Femur (tissue), 1 donor: Measurements from ENCODE around the gene AZGP1.
A peak's percentile ranks its signal among the peaks of the same experiment; 100 is the strongest.
"Not testable (repeated sequence)": the region's sequence is repeated elsewhere in the genome, so short reads cannot be mapped to it uniquely, and the experiment has no call there.

Experiments used
- DNase-seq: peaks from one replicate; pipeline ENCODE4 v3.0.0-alpha.2; 2017

AZGP1 gene

DNA sequence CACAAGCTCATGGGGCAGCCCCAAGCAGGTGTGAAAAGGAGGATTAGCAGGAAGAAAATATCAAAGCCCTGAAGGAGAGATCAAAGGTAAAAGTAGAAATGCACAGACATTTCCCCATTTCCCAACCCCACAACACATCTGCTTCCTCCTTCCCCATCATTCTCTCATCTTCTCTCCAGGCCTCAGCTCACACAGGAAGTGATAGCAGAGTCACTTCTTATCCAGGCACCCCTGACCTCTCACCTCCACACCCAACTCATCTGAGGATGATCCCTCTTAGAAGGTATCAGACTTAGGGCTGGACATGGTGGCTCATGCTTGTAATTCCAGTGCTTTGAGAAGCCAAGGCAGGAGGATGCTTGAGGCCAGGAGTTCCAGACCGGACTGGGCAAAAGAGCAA, 28.2 kb downstream of the AZGP1 start:
- no peak for DNase-seq

DNA sequence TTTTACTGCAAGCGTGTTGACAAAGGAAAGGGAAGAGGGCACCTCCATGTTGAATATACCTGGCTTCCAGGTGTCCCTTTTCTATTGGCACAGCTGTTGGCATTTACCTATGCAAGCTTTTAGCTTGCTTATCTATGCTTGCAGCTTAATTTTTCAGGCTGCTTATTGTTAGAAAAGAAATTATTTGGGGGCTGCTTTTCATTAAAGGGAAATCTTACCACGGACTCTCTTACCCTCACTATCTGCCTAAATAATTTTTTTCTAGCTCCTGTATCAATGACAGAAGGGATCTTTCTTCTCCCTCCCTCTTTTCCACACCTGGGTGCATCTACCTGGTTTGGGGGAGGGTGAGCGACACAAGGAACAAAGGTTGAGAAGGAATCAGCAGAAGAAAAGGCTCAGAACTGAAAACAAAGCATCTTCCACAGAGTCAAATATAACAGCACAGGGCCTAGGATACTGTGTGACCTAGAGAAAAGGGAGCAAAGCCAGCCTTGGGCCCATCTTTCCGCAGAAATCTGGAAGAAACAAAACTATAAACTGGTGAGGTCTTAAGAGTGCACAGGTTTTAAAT, 31.2 kb downstream of the AZGP1 start:
- DNase-seq, result no peak

DNA sequence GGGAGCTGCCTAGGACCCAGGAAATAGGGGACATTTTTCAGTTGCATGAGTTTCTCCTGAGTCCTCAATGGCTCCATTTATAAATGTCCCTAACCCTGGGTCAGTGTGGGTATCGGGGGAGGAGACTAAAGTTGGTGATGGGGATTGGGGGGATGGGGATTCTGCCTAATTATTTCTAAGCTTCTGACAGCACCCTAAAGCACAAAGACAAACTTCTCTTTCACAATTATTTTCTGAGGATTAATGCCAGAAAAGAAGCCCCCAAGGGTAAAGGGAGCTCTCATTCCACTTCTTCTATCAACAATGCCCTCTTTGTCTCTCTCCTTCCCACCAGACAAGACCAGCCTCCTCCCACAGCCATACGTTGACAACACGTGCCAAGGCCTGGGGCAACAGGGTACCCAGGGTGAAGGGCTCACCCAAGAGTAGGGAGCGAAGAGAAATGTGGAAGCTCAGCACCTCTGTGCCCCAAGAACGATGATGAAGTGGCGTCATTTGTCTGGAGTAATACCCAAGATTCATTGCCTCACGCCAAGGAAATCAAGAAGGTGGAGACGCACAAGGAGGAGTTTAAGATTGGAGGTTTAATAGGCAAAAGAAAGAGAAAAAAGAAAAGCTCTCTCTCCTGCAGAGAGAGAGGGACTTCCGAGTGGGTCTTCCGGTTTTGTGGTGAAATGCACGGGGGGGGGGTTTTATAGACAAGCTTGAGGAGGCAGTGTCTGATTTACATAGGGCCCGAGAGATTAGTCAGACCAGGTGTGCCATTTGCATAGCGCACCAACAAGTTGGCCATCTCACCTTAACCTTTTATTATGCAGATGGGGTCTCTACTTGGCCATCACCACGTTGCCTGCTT, 32.0 kb downstream of the AZGP1 start:
- no peak for DNase-seq

DNA sequence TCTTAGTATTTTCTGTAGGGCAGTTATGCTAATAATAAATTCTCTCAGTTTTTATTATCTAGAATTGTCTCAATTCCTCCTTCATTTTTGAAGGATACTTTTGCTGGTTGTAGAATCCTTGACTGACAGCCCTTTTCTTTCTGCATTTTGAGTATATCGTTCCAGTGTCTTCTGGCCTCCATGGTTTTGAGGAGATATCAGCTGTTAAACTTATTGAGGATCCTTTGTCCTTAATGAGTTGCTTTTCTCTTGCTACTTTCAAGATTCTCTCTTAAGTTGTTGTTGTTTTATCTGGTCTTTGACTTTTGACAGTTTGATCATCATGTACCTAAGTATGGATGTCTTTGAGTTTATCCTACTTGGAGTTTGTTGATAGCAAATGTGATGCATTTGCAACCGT, 37.5 kb downstream of the AZGP1 start:
- DNase-seq, result no peak

DNA sequence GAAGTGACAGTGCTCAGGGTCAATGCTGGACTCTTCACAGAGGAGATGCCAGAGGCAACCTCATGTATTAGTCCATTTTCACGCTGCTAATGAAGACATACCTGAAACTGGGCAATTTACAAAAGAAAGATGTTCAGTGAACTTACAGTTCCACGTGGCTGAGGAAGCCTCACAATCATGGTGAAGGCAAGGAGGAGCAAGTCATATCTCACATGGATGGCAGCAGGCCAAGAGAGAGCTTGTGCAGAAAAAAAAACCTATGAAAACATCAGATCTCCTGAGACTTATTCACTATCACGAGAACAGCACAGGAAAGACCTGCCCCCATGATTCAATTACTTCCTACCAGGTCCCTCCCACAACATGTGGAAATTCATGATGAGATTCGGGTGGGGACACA, 40.8 kb downstream of the AZGP1 start:
- not testable (repeated sequence) for DNase-seq

DNA sequence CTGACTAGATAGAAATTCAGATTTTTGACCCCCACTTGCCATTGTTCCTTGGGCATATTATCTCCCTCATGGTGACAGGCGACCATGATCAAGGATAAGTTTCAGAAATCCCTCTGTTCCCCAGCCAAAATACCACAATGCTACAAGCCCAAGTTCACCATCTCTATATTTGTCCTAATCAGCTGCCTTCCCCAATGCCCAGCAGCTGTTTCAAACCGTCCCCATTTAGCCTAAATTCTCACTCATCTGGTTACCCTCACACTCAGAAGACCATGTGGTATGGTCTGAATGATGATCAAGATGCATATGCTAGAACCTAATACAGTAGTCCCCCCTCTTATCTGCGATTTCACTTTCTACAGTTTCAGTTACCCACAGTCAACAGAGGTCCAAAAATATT, 45.5 kb downstream of the AZGP1 start:
- DNase-seq, result no peak

DNA sequence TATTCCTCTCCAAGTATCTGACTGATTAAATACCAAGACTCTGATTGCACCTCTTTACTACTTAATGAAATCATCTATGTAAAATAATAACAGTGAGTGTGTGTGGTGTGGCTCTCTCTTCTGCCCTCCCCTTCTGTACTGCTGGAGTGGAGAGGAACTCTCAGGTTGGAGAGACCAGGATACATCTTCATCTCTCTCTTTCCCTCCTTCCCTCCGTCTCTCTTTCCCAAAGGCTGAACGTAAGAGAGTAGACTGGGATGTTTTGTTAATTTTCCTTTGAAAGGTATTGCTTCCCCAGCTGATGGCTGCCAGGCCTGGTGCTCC, 46.1 kb downstream of the AZGP1 start:
- no peak for DNase-seq

DNA sequence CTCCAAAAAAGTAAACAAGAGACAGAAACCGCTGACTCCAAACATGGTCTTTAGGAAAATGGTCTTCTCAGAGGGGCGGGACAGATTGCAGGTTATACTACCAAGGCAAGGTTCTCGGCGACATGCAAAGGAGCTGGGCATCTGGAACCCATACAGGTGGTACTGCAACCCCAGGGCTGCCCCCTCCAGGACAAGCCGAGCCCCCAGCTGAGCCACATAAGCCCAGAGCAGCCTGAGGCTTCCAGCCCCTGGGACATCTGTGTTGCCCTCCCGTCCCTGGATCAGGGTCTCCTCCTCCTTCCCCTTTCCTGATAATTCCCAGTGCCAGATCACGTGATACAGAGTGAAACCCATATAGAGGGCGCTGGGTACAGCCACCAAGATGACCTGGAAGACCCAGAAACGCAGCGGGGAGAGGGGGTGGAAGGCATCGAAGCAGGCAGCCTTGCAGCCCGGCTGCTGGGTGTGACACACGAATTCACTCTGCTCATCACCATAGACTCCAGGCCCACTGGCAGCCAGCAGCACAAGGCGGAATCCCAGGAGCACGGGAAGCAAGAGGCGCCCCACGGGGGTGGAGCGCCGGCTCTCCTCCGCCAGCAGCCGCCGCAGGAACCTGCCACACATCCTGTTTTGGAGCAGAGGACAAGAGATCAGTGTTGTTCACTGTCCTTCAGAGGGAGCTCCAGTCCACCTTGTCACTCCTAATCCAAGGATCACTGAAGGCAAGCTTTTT, 46.7 kb downstream of the AZGP1 start, which contains the start of gene GJC3:
GJC3 (minus strand) TSS at position 627 of the 736 bp plus-strand sequence; CDS start at position 627, 0 bp downstream.
- peak; percentile 50 for DNase-seq

DNA sequence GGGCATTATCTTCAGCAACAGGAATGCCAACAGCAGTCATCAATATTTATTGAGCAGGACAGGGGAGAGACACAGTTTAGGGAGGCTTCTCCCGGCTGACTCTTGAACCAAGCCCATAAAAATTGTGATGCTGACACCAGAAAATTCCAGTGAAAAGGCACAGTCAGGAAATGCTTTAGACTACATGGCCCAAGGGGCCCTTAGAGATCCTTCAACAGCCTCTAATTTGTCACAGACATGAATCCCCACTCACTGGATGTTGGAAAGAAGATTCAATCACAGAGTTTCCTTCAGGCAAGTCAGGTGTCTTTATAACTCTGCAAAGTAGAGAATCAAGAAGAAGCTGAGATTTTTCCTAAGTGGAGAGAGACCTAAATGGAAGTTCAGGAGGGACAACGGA, 47.6 kb downstream of the AZGP1 start:
- no peak for DNase-seq

DNA sequence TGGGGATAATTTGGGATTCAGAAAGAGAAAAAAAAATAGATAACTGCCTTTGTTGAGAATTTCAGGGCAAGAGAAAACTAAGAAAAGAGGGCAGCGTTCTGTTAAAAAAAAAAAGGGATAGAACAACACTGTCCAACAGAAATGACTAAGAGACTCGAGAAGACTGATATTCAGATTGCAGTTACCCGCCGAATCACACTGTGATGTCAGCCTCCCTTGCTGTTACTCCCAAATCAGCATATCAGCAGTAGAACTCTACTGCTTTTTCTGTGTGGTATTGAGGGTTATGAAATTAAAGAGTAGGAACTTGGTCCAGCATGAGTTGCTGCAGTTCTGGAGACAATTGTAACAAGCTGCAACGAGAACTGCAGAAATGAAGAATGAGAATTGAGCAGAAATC, 48.3 kb downstream of the AZGP1 start:
- no peak for DNase-seq

DNA sequence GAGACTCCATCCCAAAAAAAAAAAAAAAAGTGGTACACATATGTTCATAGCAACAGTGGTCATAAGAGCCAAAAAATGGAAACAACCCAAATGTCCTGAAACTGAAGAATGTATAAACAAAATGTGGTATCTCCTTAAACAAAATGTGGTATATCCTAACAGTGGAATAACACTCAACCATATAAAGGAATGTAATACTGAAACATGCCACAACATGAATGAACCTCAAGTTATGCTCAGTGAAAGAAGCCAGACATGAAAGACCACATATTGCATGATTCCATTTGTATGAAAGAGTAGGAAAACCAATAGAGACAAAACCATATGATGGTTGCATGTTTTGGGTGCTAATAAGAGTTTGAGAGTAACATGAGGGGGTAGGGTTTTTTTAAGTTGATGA, 49.5 kb downstream of the AZGP1 start:
- no peak for DNase-seq

DNA sequence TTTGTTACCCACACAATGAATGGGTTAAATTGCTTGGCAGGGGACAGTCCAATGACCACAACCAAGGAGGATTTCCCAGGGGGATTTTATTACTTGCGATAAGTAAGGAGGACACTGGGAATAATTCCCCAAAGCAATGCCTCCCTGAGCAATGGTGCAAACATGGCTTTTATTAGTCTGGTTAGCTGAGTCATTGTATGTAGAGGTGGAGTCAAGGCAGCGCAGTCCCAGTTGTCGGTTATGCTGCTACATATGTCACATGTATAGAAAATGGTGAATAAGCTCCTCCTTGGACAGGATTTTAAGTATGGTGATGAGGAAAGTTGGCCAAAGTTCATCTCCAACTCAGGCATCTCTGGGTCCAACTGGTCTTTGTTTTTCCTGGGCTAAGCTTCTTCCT, 52.6 kb downstream of the AZGP1 start:
- no peak for DNase-seq

DNA sequence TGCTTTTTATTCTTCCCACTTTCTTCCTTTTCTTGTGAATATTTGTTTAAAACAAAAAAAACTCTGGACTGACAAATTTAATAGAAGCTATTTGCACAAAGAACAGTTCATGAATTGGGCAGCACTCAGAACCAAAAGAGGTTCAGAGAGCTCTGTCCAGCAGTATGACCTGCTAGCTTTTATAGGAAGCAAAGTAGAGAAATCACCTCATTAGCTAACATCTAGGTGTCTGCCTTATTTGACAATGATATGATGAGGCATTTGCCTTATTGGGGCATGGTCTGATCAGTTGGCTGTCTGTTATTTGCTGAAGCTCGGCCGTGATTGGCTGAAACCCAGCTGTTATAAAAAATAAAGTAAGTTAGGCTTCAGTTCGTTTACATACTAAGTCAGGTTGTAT, 55.7 kb downstream of the AZGP1 start:
- no peak for DNase-seq

DNA sequence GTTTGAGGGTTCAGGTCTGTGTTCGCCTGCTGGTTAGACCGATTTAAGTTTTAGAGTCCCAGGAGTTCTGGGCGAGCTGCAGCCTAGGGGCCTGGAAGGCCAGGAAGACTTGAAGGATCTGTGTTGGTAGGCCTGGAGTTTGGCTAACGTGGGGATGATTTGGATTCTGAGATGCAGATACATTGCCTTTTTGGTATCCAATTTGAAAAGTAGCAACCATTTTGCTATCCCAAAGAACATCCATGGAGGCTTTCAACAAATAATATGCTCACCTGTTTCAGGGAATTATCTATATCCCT, 56.1 kb downstream of the AZGP1 start:
- DNase-seq, result no peak

DNA sequence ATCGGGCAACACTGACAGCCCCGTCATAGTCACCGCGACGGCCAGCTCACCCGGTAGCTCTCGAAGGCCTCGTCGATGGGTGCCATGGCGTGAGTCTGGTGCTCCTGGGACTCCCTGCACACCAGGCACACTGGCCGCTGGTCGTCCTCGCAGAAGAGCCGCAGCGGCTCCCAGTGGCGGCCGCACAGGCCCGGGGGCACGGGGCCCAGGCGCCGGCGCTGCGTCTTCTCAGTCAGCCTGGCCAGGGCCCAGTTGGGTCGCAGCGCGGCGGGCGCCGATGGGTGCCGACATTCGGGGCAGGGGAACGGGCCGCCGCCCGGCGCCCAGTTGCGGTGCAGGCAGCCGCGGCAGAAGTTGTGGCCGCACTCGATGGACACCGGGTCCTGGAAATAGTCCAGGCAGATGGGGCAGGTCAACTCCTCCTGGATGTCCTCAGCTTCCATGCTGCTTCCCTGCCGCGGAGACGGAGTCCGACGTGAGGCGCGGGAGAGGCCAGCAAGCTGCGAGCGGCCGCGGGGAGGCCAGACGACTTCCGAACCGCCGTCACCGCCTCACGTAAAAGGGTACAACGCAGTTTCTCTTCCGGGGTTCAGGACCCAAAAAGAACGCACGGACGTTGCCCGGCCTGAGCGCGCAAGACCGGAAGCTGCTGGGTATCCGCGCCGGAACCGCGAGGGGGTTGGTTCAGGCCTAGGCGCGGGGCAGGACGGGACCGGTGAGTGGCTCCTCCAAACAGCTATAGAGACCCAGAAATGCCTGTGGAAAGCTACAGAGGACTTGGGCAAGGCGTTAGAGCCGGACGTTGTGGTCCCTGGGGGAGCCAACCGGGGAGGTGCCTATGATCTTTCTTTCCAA, 56.6 kb downstream of the AZGP1 start, which contains the start of gene TRIM4:
TRIM4 (minus strand) TSS at position 572 of the 855 bp plus-strand sequence; CDS start at position 443, 129 bp downstream.
- peak; percentile 94 for DNase-seq
